NCI-H510A treated with DMSO at 0.1 percent for 48 hours (cell line): ENCODE measurements around the gene ST3GAL2.

Experiments
- DNase-seq: peaks from one replicate; lab custom pipeline; 2025; lab: John Stamatoyannopoulos, UW

ST3GAL2 gene

DNA sequence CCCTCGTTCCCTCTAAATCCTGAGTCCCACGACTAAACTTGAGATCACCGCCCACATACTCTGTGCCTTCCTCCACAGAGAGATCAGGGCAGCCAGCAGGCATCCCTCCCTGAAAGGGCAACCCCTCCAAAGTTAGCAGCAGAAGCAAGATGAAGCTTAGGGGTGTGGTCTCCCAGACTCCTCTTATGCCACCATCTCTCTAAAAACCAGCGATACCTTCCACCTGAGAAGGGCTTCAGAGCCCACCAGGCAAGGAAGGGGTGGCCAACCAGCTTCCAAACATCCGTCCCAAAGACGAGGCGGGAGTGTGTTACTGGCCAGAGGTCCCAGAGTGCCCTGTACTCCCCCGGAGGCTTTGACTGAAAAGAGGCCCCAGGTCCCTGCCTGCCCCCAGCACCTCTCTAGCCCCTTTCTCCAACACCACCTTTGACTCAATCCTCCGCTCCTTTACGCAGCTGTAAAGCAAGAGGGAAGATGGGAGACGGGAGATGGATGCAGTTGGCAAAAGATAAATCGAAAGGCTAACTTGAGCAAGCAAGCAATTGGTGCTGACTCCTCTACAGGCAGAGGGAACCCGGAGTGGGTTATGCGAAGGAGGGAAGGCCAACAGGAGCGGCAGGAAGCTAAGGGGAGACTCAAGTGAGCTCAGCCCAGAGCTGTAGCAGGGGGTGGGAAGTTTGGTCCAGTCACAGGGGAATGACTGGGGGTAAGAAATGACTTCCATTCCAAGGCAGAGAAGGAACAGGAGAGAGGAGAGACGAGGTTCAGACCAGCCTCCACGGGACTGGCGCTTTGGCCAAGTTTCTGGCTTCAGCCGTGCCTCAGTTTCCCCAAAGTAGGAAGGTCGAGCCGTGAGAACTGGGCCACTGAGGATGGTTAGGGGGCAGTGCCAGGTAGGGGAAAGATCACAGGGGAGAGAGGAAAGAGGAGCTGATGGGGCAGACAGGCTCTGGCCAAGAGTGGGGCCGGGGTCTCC lies 1.0 kb downstream of the ST3GAL2 start:
- DNase-seq: no peak

DNA sequence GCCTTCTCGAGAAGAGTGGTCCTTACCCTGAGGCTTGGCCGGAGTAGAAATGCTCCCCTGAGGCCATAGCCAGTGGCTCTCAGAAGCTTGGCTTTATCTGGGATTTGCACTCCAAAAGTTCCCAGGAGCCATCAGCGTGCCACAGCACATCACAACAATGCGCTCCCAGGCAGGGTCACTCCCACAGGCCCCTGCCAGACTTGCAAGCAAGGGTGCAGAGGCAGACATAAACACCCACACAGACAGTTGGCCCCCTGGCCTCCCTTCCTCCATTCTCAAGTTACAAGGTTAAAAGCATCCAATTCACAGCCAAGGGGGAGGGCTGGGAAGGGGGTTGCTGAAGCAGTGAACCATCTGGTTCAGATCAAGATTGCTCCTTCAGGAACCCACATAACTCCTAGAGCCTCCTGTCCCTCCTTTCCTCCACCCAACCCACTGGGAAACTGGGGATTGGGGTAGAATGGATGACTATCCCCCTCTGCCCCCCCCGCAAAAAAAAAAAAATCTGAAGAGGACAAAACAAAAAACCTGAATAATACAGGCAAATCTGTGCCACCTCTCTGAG lies 1.8 kb downstream of the ST3GAL2 start:
- no peak for DNase-seq

GRCh38 chr16:70434484-70435260 lies 4.2 kb downstream of the ST3GAL2 start:
- DNase-seq: no peak

- DNase-seq: no peak
Observed at GRCh38 chr16:70433458-70434103, 5.3 kb downstream of the ST3GAL2 start.

DNA sequence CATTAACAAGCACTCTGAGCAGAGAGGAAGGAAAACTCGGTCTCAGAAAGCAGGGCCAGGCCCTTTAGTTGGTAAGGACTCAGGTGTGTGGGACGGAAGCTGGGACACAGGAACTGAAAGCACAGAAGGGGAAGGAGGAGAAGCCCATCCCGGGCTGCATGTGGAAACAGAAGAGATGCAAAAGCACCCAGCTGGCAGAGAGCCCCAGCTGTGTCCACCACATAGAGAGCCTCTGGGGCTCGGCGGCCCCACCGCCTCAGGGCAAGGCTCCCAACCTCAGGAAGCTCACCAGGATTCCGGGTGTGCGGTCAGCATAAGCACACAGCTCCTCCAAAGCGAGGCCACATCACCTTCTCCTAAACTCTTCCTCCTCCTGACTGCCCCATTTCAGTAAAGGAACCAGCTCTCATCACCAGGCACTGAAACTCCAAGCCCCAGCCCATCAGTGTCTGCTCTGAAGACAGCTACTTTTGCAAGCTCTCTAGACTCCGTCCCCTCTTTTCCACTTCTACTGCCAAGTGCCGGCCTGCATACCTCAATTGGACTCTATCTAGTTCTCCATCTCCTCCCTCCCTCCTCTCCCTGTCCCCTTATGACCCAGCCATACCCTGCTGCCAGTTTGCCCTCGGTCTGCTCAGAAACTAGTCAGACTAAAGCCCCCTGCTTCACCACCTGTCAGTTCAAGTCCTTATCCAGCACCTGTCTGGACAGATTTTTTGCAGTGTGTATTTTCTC lies 6.0 kb downstream of the ST3GAL2 start:
- DNase-seq: no peak

DNA sequence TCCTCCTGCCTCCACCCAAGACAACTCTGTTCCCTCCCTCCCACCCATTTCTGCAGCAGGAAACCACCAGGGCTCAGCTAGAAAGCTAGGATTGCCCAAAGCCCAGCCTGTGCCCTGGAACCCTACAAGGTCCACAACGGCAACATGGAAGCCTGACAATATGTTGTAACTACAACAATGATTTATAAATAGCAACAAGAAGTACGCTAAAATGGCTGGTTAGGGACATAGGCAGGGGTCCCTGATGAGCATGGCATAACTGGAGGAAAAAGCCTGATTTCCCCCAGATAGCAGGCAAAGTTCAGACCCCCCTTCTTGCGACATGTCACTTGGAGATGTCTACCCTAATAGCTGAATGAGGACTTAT lies 6.6 kb downstream of the ST3GAL2 start:
- no peak for DNase-seq

- DNase-seq: no peak
Observed at GRCh38 chr16:70430667-70431536, 8.0 kb downstream of the ST3GAL2 start.

- DNase-seq: no peak
Observed at GRCh38 chr16:70429888-70430666, 8.8 kb downstream of the ST3GAL2 start.

- DNase-seq: peak; percentile 49
Observed at GRCh38 chr16:70428178-70428998, 10.5 kb downstream of the ST3GAL2 start.

DNA sequence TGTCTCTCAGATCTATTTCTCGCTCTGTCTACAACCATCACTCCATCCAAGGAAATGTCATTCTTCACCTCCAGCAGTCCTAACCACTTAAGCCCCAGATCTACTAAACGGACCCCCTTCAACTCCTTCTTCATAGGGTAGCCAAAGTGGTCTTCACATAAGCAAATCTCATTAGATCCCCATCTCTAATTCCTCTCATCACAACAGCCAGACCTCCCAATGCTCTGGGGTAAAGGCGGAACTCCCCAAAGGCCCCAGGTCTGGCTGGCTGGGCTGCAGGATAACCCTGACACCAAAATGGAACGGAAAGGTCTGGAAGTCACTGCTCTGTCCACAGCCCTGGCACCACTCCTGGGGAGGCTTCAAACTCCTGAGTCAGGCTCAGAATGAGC lies 11.1 kb downstream of the ST3GAL2 start:
- no peak for DNase-seq

- no peak for DNase-seq
Observed at GRCh38 chr16:70422543-70422942, 16.4 kb downstream of the ST3GAL2 start.

GRCh38 chr16:70421473-70422311 lies 17.2 kb downstream of the ST3GAL2 start:
- DNase-seq: no peak

DNA sequence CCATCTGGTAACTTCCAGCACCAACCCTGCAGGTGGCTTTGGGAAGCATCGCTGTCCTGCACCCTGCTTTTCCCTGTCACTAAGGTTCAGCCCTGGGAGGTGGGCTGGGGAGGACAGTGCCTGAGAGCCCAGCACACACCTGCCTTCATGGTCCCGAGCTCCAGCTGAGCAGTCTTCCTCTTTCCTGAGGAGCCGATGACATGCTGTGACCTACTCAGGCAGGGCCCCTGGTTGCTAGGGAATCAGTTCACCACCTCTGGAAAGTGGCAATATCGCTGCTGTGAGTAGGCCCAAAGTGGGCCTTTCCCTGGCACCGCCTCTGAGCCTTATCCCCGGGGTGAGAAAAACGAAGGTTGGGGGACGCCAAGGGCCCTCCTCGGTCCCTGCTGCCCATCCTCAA lies 17.9 kb downstream of the ST3GAL2 start:
- DNase-seq: peak; percentile 21

- DNase-seq: no peak
Observed at GRCh38 chr16:70419384-70420327, 19.2 kb downstream of the ST3GAL2 start.

GRCh38 chr16:70418993-70419318 lies 19.9 kb downstream of the ST3GAL2 start:
- DNase-seq: no peak

DNA sequence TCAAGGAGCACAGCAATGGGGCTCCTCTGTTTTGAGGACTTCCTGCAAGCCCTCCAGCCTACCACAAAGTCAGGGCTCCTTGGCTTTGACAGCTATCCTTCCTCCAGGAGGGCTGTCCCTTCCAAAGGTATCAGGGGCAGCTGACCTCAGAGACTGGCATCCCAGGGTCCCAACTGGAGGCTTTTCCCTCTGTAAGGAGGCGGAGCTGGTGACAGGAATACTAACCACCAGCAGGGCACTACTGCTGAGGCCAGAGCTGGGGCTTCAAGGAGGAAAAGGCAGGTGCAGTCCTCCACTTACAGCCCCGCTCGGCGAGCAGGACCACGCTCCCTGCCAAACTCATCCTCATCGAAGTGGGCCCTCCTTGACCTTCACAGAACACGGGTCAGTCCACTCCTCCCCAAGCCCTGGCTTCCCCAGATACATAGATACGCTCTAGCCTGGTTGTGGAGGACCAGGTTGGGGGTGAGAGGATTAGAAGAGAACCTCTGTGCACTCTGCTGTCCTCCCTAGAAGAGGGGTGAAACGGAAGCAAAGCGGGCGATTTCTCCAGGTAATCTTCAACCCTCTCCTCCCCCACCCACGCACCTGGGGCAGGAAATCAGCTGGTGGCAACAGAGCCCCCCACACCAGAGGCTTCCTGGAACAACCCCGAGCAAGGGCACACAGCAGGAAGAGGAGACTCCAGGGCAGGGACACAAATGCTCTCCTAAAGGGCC lies 20.5 kb downstream of the ST3GAL2 start:
- peak; percentile 26 for DNase-seq
